Hepatocyte (in vitro differentiated cells): Measurements from ENCODE around the gene TRUB1. TPM values are rescaled to one million over a fixed set of nuclear protein-coding genes. Genes with fewer than 3 reads are reported as not detected.

ENCODE experiments used
- DNase-seq: peaks from one replicate; pipeline ENCODE4 v3.0.0-alpha.2; 2016; ENCODE audit warnings: low spot score
- H2AFZ ChIP-seq: fragments of 200-600 bp; sonication (generic); 2 replicates; pipeline ENCODE4 v1.6.0; 2016; ENCODE audit warnings: antibody characterized with exemption, mild to moderate bottlenecking
- H3K27ac ChIP-seq: fragments of 200-600 bp; sonication (generic); 2 replicates; pipeline ENCODE4 v1.5.1; 2016; ENCODE audit warnings: mild to moderate bottlenecking
- H3K27me3 ChIP-seq: fragments of 200-600 bp; sonication (generic); 2 replicates; pipeline ENCODE4 v1.6.1; 2016
- H3K36me3 ChIP-seq: fragments of 200-600 bp; sonication (generic); replicated peaks from 2 replicates; pipeline ENCODE4 v1.5.1; 2016; ENCODE audit warnings: low read depth; ENCODE audit not compliant: insufficient read depth
- H3K4me1 ChIP-seq: fragments of 200-600 bp; sonication (generic); 2 replicates; pipeline ENCODE4 v1.5.1; 2016; ENCODE audit warnings: mild to moderate bottlenecking, moderate library complexity; ENCODE audit not compliant: insufficient read depth
- H3K4me2 ChIP-seq: fragments of 200-600 bp; sonication (generic); 2 replicates; pipeline ENCODE4 v1.6.0; 2016
- H3K4me3 ChIP-seq: fragments of 200-600 bp; sonication (generic); 2 replicates; pipeline ENCODE4 v1.5.1; 2016; ENCODE audit warnings: mild to moderate bottlenecking
- H3K79me2 ChIP-seq: fragments of 200-600 bp; sonication (generic); 2 replicates; pipeline ENCODE4 v1.6.0; 2017; ENCODE audit warnings: mild to moderate bottlenecking
- H3K9me2 ChIP-seq: fragments of 200-600 bp; sonication (generic); replicated peaks from 2 replicates; pipeline ENCODE4 v1.6.0; 2017; ENCODE audit warnings: mild to moderate bottlenecking; ENCODE audit not compliant: insufficient read depth
- H3K9me3 ChIP-seq: fragments of 200-600 bp; sonication (generic); 2 replicates; pipeline ENCODE4 v1.5.1; 2016; ENCODE audit warnings: low read depth, mild to moderate bottlenecking
- H4K20me1 ChIP-seq: fragments of 200-600 bp; sonication (generic); 2 replicates; pipeline ENCODE4 v1.6.0; 2016; ENCODE audit warnings: mild to moderate bottlenecking; ENCODE audit not compliant: insufficient read depth, poor library complexity, severe bottlenecking
- CTCF ChIP-seq: fragments of 200-600 bp; sonication (generic); IDR thresholded peaks from 2 replicates; pipeline ENCODE4 v1.5.1; 2016; ENCODE audit warnings: antibody characterized with exemption, mild to moderate bottlenecking; ENCODE audit not compliant: poor library complexity
- EZH2 ChIP-seq: fragments of 200-600 bp; sonication (generic); IDR thresholded peaks from 2 replicates; pipeline ENCODE4 v1.6.1; 2016; ENCODE audit warnings: antibody characterized with exemption, mild to moderate bottlenecking, borderline replicate concordance
- EZH2phosphoT487 ChIP-seq: fragments of 200-600 bp; sonication (generic); IDR thresholded peaks from one replicate; pipeline ENCODE4 v1.6.1; 2018; ENCODE audit warnings: antibody characterized with exemption, mild to moderate bottlenecking, low read depth, moderate library complexity; ENCODE audit not compliant: unreplicated experiment, severe bottlenecking
- WGBS: methylation state at CpG from one replicate; pipeline ENCODE4 v1.1.6; 2016; ENCODE audit warnings: low lambda C conversion rate; ENCODE audit errors: missing lambda C conversion rate; 5-methylcytosine and 5-hydroxymethylcytosine counted together
- polyA plus RNA-seq: library from polyadenylated mRNA; unstranded; fragments of >200 nt; fragmentation: Nextera tagmentation; extraction: Ambion mirVana; gene quantifications from 2 replicates; pipeline ENCODE4 v1.2.1, GENCODE V29; 2016
- total RNA-seq: library from RNA; depleted of rRNA; stranded (reverse); fragments of >200 nt; gene quantifications from 2 replicates; pipeline ENCODE4 v1.2.3, GENCODE V29; 2014

The TRUB1 gene
- total and polyA plus RNA-seq, 2 experiments from 2014 or later, result 12.0 to 29.0 TPM

GRCh38 chr10:114905450-114905849, 32.5 kb upstream of the TRUB1 start:
- no peaks in the 10 kb centered on the region for H3K4me1 ChIP-seq
- no peak for DNase-seq
- no peaks in the 10 kb centered on the region for H3K9me3 ChIP-seq
- H3K9me2 ChIP-seq, result no peaks in the 10 kb centered on the region
- H3K4me3 ChIP-seq, result no peak overlapping the region
- H2AFZ ChIP-seq, result no peak overlapping the region
- H4K20me1 ChIP-seq, result no peaks in the 10 kb centered on the region
- TF ChIP-seq EZH2phosphoT487, result no peak
- TF ChIP-seq EZH2, result no peak
- no peak for TF ChIP-seq CTCF
- H3K4me2 ChIP-seq, result no peak overlapping the region
- H3K27ac ChIP-seq, result no peak overlapping the region
- no peaks in the 10 kb centered on the region for H3K79me2 ChIP-seq
- H3K27me3 ChIP-seq, result no peaks in the 10 kb centered on the region
- H3K36me3 ChIP-seq, result no peaks in the 10 kb centered on the region

GRCh38 chr10:114906981-114907380, 31.0 kb upstream of the TRUB1 start:
- Histone ChIP-seq H3K27me3 (no peaks in the 10 kb centered on the region), H3K9me3 (no peaks in the 10 kb centered on the region), H4K20me1 (no peaks in the 10 kb centered on the region), H3K4me2 (no peak overlapping the region), H2AFZ (no peak overlapping the region), H3K4me3 (no peak overlapping the region), H3K79me2 (no peaks in the 10 kb centered on the region), H3K9me2 (no peaks in the 10 kb centered on the region), H3K27ac (no peak overlapping the region), H3K36me3 (no peaks in the 10 kb centered on the region), H3K4me1 (no peaks in the 10 kb centered on the region)
- DNase-seq, result no peak
- TF ChIP-seq EZH2 (no peak), CTCF (no peak), EZH2phosphoT487 (no peak)
- WGBS, result 83% methylated on average over 3 of the region's 3 CpGs

- TF ChIP-seq EZH2, result no peak
- TF ChIP-seq CTCF, result no peak
- no peak for TF ChIP-seq EZH2phosphoT487
- Histone ChIP-seq H4K20me1 (no peaks in the 10 kb centered on the region), H3K27me3 (no peaks in the 10 kb centered on the region), H3K4me2 (no peak overlapping the region), H3K36me3 (no peaks in the 10 kb centered on the region), H3K4me3 (no peak overlapping the region), H3K27ac (no peak overlapping the region), H3K4me1 (no peaks in the 10 kb centered on the region), H2AFZ (no peak overlapping the region), H3K79me2 (no peaks in the 10 kb centered on the region), H3K9me2 (no peaks in the 10 kb centered on the region), H3K9me3 (no peaks in the 10 kb centered on the region)
- 97% methylated on average over 5 of the region's 5 CpGs for WGBS
- DNase-seq, result no peak
Measured at GRCh38 chr10:114908896-114909295, 29.1 kb upstream of the TRUB1 start.

GRCh38 chr10:114911052-114911711, 26.8 kb upstream of the TRUB1 start:
- Histone ChIP-seq H3K36me3 (no peaks in the 10 kb centered on the region), H3K4me1 (peaks cover 3% of the 10 kb centered on the region), H4K20me1 (no peaks in the 10 kb centered on the region), H3K9me2 (no peaks in the 10 kb centered on the region), H3K27me3 (no peaks in the 10 kb centered on the region), H3K79me2 (no peaks in the 10 kb centered on the region), H3K4me3 (no peak overlapping the region), H2AFZ (no peak overlapping the region), H3K9me3 (no peaks in the 10 kb centered on the region), H3K4me2 (no peak overlapping the region), H3K27ac (no peak overlapping the region)
- no peak for DNase-seq
- 86% methylated on average over 4 of the region's 4 CpGs for WGBS
- TF ChIP-seq EZH2phosphoT487, result no peak
- TF ChIP-seq CTCF, result no peak
- TF ChIP-seq EZH2, result no peak
